NCI-H345 treated with DMSO at 0.1 percent for 48 hours (cell line): Measurements from ENCODE around the gene OSBPL9.

Experiments
- DNase-seq: peaks from one replicate; lab custom pipeline; 2025; ENCODE audit not compliant: unreplicated experiment; lab: John Stamatoyannopoulos, UW

The OSBPL9 gene

GRCh38 chr1:51616903-51617708 lies at the start of gene OSBPL9:
Gene OSBPL9, plus strand, starts transcription at chr1:51617092. Its CDS starts 19 bp downstream, at chr1:51617111.
- peak; percentile 90 for DNase-seq

GRCh38 chr1:51567653-51568052 lies 49.2 kb upstream of the OSBPL9 start:
- DNase-seq: no peak

DNA sequence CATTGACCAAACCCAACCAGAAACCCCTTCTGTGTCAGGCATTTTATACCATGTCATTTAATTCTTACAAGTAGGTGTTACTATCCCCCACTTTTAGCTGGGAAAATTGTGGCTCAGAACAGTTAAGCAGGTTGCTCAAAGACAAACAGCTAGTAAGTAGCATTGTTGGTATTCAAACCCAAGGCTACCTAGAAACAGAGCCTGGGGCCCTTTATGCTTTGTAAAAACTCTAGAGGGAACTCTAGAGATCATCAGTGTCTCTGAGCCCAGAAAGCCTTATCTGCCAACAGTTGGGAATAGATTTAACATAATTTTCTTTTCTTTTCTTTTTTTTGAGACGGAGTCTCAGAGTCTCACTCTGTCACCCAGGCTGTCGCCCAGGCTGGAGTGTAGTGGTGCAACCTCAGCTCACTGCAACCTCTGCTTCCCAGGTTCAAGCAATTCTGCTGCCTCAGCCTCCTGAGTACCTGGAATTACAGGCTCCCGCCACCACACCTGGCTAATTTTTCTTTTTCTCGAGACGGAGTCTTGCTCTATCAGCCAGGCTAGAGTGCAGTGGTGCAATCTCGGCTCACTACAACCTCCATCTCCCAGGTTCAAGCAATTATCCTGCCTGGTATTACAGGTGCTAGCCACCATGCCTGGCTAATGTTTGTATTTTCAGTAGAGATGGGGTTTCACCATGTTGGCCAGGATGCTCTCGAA lies 48.5 kb upstream of the OSBPL9 start:
- no peak for DNase-seq

GRCh38 chr1:51569284-51570062 lies 47.4 kb upstream of the OSBPL9 start:
- no peak for DNase-seq

- no peak for DNase-seq
Measured at GRCh38 chr1:51570063-51570710, 46.7 kb upstream of the OSBPL9 start.

GRCh38 chr1:51572365-51572764 lies 44.5 kb upstream of the OSBPL9 start:
- no peak for DNase-seq

DNA sequence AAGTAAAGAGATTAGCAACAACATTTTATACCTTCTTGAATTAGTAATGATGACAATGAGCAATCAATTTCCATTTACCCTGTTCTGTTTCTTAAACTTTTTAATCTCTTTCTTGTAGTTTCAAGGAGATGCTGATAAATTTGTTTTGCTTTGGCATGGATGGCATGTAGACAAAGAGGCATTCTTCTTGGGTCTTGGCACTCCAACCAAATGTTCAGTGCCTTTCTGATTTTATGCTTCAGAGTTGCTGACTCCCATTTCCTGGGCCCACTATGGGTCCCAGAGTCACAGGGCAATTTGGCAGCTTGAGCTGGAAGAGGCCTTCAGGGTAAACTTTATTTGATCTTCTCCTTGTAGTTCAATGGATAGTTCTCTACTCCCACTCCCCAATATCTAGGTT lies 42.1 kb upstream of the OSBPL9 start:
- DNase-seq: no peak

DNA sequence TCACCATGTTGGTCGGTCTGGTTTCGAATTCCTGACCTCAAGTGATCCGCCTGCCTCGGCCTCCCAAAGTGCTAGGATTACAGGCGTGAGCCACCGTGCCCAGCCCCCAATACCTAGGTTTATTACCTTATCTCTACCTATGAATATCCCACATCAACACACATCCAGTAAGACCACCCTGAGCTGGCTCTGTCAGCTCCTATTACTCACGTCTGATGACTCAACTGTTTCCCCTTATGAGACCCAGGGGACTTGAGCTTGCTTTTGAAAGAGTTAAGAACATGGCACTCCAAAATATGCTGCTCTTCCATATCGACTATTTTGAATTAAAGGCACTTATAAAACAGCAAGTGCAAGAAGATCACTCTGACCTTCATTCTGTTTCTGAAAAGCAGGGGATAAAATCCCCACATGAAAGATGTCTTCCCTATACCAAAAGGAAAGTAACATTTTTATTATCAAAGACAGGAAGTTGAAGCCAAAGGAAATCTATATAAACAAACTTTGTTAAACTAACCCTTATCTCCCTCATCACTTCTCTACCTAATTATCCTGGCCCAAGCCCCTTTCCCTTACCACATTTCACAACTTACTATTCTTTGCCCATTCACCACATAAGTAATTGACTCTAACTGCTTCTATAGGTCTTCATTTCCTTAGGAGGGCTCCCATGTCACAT lies 41.3 kb upstream of the OSBPL9 start:
- DNase-seq: no peak

DNA sequence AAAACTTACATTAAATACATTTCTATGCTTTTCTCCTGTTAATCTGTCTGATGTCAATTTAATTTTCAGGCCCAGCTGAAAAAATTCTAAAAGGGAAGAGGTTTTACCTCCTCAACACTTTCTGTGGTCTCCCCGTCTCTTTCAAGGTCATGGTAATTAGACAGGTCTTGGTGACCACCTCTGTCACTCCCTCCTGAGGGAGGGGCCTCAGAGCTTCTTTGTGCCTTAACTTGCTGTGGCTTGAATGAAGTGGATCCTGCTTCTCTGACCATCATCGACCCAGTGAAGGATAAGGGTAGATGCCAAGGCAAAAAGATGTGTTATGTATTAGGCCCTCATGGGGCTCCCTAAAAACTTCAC lies 40.8 kb upstream of the OSBPL9 start:
- DNase-seq: no peak

- DNase-seq: no peak
Measured at GRCh38 chr1:51576923-51577322, 40.0 kb upstream of the OSBPL9 start.

DNA sequence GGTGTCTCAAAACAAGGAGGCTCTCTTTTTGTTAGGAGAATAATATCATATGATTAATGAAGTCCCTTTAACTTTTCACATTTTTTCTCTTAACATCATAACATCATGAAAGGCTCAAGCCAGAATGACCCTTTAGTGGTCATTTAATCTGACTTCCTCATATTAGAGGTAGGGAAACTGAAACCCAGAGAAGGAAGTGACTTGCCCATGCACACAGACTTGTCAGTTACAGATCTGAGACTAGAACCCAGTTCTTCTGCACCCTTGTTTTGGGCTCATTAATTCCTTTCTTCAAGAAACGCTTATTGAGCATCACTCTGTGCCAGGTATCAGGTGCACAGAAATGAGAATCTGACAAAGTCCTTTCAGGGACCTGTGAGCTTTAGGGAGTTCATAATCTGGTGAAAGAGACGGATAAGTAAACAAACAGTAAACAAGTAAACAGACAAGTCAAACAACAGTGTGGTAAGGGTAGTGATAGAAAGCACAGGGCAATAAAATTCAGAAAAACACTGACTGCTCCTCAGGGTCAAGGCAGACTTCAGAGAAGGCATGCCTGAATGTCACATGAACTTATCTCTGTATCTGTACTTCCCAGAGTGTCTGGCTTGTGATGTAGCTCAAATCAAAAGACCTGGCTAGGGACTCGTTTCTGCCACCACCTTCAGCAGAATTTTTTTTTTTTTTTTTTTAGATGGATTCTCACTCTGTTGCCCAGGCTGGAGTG lies 38.3 kb upstream of the OSBPL9 start:
- DNase-seq: no peak

DNA sequence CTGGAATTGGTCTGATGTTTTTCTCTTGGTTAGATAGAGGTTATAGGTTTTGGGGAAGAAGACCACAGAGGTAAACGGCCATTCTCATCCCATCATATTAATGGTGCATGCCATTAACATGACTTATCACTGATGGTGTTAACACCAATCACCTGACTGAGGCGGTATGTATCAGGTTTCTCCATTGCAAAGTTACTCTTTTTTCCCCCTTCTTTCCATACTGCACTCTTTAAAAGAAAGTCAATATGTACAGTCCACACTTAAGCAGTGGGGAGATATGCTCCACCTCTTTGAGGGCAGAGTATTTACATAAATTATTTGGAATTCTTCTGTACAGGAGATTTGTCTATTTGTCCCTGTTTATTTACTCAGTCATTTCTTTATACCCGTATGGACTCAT lies 35.7 kb upstream of the OSBPL9 start:
- DNase-seq: no peak

- no peak for DNase-seq
Measured at GRCh38 chr1:51583532-51583931, 33.4 kb upstream of the OSBPL9 start.

GRCh38 chr1:51584021-51584420 lies 32.9 kb upstream of the OSBPL9 start:
- no peak for DNase-seq

DNA sequence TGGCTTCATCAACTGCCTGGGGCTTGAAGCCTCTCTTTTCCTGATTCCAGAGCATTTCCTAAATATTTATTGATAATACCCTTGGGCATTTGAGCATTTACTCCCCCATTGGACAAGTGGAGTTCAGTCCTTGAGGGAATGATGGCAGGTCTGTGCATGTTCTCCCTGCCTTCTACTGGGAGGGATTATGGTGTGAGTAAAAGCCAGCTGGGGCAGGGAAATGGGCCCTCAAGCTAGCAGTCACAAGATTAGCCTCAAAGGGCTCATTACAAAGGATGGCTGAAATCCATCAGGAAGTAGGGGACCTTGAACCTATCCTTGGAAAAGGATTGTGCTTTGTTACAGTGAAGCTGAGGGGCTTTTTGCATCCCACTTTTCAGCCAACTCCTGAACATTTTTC lies 24.2 kb upstream of the OSBPL9 start:
- no peak for DNase-seq

GRCh38 chr1:51594716-51595115 lies 22.2 kb upstream of the OSBPL9 start:
- DNase-seq: no peak

DNA sequence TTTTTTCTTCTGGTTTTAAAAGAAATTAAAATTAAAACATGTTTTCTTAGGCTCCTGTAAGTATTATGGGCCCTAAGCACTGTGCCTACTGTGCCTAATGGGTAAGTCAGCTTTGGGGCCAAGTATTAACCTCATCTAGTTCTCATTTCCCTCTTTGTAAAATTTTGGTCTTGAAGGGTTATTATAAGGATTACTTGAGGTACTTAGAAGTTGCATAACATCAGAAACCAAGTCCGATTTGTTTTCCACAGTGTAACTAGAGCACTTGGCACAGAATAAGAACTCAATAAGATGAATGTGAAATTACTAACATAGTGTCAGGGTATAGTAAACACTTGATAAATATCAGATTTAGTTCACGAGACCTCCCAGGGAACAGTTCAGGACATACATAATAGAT lies 16.4 kb upstream of the OSBPL9 start:
- no peak for DNase-seq

- no peak for DNase-seq
Measured at GRCh38 chr1:51600965-51601364, 15.9 kb upstream of the OSBPL9 start.

DNA sequence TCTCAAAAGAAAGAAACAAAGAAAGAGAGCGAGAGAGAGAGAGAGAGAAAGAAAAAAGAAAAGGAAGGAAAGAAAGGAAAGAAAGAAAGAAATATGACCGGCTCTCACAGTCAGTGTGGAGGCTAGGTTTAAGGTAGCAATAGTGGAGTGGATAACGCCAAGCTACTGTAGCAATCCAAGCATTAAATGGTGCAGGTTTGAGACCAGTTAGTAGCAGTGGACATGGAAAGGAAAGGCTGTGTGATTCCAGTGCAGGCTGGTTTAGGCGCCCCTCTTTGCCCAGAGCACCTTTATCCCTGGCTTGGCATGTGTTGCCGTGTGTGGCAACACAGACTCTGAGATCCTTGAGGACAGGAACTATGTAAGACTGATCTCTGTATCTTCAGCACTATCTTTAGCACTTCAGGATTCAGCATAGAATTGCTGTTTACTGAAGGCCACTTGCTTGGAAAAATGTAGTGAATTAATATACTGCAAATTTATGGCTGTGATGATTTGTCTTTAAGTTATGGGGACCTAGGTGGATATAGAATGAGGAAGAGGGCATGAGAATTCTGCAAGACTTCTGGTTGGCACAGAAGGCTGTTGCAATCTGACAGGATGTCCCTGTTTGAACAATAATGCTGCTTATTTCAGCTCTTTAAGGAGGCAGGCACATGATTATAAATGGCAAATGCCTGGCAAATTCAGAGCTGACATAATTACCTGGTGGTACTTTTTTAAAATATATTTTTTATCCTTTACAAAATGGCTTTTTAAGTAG lies 10.8 kb upstream of the OSBPL9 start:
- no peak for DNase-seq
